Stomach (tissue), 4 donors: ENCODE data around the gene KIF17.

ENCODE experiments used
- CTCF ChIP-seq, 7 experiments: fragments of 450-650 bp in 4 of 7; fragments of 200-600 bp in 3 of 7; sonication (generic) in 3 of 7; IDR thresholded peaks; one replicate each; pipeline ENCODE4 v1.5.1; 2016 to 2019; ENCODE audit warnings: antibody characterized with exemption in 7 of 7, control low read depth in 2 of 7, mild to moderate bottlenecking in 1 of 7
- EP300 ChIP-seq: sonication (generic); formaldehyde crosslinking; IDR thresholded peaks from one replicate; pipeline ENCODE4 v1.6.1; 2017; ENCODE audit warnings: antibody characterized with exemption
- POLR2A ChIP-seq, 4 donors: fragments of 450-650 bp; IDR thresholded peaks; one replicate each; pipeline ENCODE4 v1.6.1; 2016; ENCODE audit warnings: antibody characterized with exemption in 4 of 4, control low read depth in 2 of 4, mild to moderate bottlenecking in 1 of 4, moderate library complexity in 1 of 4
- POLR2AphosphoS5 ChIP-seq, 3 donors: sonication (generic); formaldehyde crosslinking; IDR thresholded peaks; one replicate each; pipeline ENCODE4 v1.6.1; 2016; ENCODE audit warnings: antibody characterized with exemption in 3 of 3

- TF ChIP-seq CTCF (IDR thresholded peaks at IDR 0.05) = no peak
- TF ChIP-seq EP300 = no peak
- no peak for TF ChIP-seq POLR2AphosphoS5 (IDR thresholded peaks at IDR 0.05)
- no peak for TF ChIP-seq POLR2A (IDR thresholded peaks at IDR 0.05)
Observed at GRCh38 chr1:20763417-20763816, 45.6 kb upstream of the KIF17 start.
